ENCODE data around the gene TGFBR3.
"Not testable (repeated sequence)": the region's sequence is repeated elsewhere in the genome, so short reads cannot be mapped to it uniquely, and the experiment has no call there.

Gene TGFBR3

GRCh38 chr1:91672601-91673161 is 213.3 kb downstream of the TGFBR3 start:
- no peak for DNase-seq

GRCh38 chr1:91670781-91671180 is 215.2 kb downstream of the TGFBR3 start:
- DNase-seq, result no peak

DNA sequence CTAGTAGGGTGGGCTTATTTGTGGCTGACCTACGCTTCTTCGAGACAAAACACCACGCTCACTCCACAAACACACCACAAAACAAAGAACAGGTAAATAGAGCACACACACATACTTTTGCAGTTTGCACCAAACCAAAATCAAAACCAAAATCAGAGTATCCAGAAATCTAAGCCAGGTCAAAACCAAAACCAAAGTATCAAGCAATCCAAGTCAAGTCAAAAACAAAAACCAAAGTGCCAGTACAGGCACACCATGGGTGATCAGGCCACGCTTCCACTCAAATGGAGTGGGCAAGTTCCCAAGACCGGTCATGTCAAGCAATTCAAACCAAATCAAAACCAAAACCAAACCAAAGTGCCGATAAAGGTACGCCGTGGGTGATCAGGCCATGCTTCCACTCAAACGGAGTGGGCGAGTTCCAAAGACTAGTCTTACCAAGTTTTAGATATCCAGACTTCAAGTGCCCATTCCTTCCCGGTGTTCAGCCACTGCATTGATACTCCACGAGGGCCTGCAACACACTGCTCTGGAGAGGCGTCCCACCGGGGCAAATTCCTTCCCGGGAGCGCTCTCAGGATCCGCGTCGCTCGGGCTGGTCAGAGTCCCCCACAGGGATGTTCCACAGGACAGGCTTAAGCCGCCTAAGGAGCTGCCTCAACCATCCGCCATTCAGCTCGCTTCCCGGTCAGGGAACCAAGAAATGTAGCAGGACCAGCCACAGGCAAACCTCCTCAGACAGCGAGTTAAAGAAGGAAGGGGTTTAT is 216.2 kb downstream of the TGFBR3 start:
- no peak for DNase-seq

- DNase-seq, result not testable (repeated sequence)
Measured at GRCh38 chr1:91666651-91667050, 219.3 kb downstream of the TGFBR3 start.

- DNase-seq, result no peak
Measured at GRCh38 chr1:91661121-91661520, 224.8 kb downstream of the TGFBR3 start.

DNA sequence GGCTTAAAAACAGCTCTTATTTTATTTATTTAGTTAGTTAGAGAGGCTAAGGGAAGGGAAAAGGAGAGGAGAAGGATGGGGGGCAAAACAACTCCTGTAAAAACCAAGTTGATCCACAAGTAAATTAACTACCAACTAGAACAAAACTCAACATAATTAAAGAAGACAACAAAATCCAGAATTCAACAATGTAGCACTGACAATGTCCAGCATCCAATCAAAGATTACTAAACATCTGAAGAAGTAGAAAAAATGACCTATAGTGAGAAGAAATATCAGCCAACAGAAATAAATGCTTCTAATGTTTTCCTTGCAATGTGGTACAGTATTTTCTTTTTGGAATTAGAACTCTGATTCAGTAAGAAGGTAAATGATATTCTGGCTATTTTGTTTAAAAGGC is 225.2 kb downstream of the TGFBR3 start:
- no peak for DNase-seq

DNA sequence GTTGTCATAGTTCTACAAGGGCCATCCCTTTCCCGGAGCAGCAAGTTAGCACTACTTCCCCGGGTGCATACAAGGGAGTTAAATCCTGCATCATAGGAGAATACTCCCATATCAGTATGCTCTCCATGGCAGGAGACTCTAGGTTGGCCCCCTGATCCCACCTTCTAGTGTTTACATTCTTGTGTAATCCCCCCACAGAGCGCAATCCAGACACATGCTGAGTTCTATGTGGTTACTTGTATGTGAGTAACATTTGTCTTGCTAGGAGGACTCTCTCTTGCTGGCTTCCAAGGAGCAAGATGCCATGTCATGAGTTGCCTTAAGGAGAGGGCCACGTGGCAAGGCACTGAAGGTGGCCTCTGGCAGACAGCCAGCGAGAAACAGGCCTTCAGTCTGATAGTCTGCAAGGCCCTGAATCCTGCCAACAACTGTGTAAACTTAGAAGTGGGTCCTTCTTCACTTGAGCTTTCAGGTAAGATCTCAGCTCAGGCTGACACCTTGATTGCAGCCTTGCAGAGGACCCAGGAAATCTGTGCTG is 230.0 kb downstream of the TGFBR3 start:
- DNase-seq, result no peak

- DNase-seq, result no peak
Measured at GRCh38 chr1:91653183-91653582, 232.8 kb downstream of the TGFBR3 start.

DNA sequence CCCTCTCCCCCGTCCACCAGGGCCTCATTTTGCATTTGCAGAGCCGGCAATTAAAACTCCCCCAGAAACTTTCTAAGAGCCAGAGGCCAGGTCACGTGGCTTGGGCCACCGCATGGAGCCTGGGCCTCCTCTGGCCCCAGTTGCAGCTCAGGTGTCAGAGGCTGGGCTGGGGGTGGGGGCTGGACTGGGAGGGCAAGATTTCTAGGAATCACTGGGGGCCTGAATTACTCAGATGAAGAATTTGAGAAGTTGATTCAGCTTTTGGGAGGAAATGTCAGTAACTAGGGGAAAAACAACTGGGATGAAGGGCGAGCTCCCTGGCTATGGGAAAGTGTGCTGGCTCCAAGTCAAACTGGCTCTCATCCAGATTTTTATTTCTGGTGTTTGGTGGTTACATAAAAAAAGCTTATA is 234.3 kb downstream of the TGFBR3 start:
- DNase-seq, result no peak

- DNase-seq, result no peak
Measured at GRCh38 chr1:91651243-91651642, 234.7 kb downstream of the TGFBR3 start.

- no peak for DNase-seq
Measured at GRCh38 chr1:91650764-91651163, 235.2 kb downstream of the TGFBR3 start.

DNA sequence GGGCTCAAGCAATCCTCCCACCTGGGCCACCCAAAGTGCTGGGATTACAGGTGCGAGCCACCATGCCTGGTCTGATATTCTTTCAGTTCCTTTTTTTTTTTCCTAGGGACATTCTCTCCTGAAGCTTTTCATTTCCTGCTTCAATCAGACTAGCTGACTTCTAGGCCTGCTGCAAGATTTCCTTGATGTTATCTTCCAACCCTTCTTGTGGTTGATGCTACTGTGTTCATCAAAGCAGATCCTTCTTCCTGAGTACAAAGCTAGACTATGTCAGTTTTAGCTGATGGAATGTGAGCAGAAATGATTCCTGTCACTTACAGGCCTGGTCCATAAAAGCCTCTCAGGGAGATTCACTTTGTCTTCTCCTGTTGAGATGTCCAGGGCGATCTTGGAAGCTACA is 238.9 kb downstream of the TGFBR3 start:
- no peak for DNase-seq

DNA sequence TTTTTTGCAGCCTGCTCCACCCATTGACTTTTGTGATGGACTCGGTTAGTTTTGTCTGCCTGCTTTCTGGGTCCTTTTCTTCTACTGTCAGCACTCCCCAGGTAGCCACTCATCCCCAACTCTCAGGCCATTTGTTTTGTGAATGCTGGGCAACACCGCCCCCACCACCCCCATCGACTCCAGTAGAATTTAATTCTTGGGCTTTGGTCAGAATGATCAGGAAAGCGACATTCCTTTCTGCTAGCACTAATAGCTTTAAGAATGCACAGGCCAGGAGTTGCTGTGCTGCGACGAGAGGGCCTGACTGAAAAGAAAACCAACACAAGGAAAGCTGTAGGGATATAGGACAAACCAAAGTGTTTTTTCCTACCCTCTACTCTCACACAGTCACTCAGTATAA is 240.9 kb downstream of the TGFBR3 start:
- no peak for DNase-seq

DNA sequence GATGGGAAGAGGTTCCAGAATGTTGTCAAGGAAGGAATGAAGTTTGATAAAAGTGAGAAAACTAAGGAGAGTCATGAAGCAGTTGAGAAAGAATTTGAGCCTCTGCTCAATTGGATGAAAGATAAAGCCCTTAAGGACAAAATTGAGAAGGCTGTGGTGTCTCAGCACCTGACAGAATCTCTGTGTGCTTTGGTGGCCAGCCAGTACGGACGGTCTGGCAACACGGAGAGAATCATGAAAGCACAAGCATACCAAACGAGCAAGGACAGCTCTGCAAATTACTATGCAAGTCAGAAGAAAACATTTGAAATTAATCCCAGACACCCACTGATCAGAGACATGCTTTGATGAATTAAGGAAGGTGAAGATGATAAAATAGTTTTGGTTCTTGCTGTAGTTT is 242.5 kb downstream of the TGFBR3 start:
- DNase-seq, result no peak

GRCh38 chr1:91640877-91641526 is 244.9 kb downstream of the TGFBR3 start:
- no peak for DNase-seq

- no peak for DNase-seq
Measured at GRCh38 chr1:91637539-91637994, 248.4 kb downstream of the TGFBR3 start.

DNA sequence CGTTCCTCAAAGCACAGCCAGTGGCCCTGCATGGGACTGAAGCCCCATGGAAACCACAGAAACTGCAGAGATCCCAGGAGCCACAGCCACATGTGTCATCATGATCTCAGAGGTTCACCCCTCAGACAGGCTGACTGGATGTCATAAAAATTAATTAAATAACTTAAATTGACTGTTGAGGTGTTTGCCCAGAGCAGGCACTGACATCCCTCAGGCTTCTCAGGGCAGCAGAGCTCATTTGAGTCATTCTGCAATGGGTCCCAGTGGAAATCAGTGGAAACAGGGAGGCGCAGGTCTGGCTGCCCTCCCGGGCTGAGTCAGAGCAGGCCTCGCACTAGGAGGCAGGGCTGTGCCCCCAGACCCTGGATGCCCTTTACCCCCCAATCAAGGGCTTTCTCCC is 250.2 kb downstream of the TGFBR3 start:
- DNase-seq, result no peak

- DNase-seq, result no peak
Measured at GRCh38 chr1:91633438-91633837, 252.5 kb downstream of the TGFBR3 start.

DNA sequence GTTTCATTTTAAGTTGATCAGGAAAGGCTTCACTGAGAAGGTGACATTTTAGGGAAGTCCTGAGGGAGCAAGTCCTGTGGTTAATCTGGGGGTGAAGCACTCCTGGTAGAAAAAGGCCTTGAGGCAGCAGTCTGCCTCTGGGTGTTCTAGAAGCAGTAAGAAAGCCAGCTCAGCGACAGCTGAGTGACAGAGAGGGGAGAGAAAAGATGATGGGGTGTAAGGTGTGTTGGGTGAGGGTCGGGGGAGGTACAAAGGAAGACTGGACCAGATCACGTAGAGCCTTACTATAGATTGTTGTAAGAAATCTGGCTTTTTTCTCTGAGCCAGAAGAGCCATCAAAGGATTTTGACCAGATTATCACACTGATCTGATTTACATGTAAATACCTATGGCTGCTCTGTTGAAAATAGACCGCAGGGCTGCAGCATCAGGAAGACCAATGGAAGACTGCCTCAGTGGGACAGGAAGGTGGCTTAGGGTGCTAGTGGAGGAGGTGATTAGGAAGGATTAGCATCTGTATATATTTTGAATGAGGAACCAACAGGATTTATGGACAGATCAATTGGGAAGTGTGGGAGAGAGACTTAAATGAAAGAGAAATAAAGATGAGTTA is 254.1 kb downstream of the TGFBR3 start:
- no peak for DNase-seq

GRCh38 chr1:91630803-91631202 is 255.1 kb downstream of the TGFBR3 start:
- no peak for DNase-seq

Measured in NCI-H2107 (cell line).